Activated CD4-positive, alpha-beta T cell treated with anti-CD3 and anti-CD28 coated beads for 48 hours (primary cell): ENCODE measurements around the gene AUH.
"Not testable (repeated sequence)": the region's sequence is repeated elsewhere in the genome, so short reads cannot be mapped to it uniquely, and the experiment has no call there.

ENCODE experiments used
- DNase-seq: peaks from one replicate; pipeline ENCODE4 v3.0.0-alpha.2; 2020

Gene AUH

DNA sequence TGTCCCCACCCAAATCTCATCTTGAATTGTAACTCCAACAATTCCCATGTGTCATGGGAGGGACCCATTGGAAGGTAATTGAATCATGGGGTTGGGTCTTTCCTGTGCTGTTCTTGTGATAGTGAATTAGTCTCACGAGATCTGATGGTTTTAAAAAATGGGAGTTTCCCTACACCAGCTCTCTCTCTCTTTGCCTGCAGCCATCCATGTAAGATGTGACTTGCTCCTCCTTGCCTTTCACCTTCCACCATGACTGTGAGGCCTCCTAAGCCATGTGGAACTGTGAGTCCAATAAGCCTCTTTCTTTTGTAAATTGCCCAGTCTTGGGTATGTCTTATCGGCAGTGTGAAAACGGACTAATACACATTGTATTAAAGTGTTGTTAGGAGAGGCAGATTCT, 16.3 kb upstream of the AUH start:
- not testable (repeated sequence) for DNase-seq

DNA sequence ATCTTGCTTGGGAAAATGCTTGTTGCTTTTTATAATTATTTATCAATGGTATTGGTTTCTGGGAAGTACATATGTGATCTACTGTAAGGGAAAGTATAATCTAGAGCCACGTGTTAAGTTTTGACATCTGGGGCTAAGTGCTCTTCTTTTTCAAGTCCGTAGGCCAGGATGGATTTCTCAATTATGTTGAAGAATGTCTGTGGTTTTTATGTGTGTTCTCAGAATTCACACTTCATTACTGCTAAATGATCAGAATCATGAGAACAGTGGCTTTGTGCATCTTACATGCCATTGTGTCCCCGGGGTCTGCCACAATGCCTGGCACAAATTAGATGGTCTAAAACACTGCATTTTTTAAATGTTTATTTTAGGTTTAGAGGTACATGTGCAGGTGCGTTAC, 14.5 kb upstream of the AUH start:
- no peak for DNase-seq

DNA sequence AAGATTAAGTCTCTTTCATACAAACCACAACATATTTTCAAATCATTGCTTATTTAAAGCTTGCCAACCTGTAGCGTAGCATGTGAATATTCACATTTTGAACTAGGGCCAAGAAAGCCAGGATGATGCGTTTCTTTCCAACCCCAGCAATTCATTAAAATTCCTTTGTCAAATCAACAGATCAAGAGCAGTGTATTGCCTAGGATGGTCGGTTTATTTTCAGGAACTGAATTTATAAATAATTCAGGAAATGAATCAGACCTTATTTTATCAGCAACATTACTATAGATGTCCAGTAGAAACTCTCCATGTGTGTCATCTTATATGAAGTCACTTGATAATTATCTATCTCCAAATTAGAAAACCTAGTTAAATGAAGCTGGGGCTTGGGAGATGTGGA, 13.2 kb upstream of the AUH start:
- no peak for DNase-seq

DNA sequence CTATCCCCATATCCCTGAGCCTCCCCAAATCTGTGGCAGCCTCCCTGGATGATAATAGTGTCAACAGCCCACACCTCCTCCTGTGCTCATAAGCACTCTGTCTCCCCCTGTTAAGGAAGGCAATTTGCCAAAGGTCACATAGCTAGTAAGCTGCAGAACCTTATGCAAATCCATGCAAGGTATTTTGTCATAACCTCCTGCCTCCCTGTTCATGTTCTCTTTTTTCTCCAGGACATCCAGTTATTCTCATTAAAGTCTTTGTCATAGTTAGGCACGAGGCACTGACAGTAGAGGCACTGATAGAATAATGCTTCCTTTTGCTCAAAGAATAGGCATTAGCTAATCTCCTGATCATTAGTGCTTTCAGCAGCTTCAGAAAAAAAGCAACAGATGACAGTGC, 10.2 kb upstream of the AUH start:
- DNase-seq = no peak

DNA sequence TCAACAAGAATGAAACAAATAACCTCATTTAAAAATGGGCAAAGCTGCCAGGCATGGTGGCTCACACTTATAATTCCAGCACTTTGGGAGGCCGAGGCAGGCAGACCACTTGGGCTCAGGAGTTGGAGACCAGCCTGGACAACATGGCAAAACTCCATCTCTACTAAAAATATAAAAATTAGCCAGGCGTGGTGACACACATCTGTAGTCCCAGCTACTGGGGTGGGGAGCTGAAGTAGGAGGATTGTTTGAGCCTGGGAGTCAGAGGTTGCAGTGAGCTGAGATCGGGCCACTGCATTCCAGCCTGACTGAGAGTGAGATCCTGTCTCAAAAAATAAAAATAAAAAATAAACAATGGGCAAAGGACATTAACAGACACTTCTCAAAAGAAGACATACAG, 8.3 kb upstream of the AUH start:
- DNase-seq = not testable (repeated sequence)

DNA sequence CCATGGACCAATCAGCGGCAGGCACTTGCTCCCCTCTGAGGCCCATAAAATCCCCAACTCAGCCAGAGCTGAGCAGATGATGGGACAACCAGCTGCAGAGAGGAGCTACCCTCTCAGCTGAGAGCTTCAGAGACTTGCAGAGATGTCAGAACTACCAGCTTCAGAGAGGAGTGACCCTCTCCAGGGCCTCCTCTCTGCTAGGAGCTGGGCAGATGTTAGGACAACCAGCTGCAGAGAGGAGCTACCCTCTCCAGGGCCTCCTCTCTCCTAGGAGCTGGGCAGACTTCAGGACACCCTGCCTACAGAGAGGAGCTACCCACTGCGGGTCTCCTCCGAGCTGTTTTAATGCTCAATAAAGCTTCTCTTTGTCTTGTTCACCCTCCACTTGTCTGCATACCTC, 3.0 kb upstream of the AUH start:
- no peak for DNase-seq

DNA sequence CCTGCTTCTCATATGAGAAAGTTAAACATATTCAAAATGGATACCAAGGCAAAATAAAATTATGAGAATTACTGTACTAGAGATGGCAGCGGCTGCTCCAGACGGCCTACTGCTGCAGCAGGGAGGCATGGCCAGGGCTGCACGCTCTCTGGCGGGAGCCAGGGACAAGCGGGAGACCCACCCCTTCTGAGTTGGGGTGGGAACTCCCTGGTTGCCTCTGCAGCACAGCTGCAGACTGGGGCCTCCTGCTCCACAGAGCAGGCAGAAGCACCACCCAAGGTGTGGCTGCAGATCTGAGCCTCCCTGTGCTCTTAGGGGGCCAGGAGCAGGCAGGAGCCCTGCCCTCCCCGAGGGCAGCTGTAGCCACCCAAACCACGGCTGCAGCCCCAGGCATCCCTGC, 2.3 kb upstream of the AUH start:
- no peak for DNase-seq

DNA sequence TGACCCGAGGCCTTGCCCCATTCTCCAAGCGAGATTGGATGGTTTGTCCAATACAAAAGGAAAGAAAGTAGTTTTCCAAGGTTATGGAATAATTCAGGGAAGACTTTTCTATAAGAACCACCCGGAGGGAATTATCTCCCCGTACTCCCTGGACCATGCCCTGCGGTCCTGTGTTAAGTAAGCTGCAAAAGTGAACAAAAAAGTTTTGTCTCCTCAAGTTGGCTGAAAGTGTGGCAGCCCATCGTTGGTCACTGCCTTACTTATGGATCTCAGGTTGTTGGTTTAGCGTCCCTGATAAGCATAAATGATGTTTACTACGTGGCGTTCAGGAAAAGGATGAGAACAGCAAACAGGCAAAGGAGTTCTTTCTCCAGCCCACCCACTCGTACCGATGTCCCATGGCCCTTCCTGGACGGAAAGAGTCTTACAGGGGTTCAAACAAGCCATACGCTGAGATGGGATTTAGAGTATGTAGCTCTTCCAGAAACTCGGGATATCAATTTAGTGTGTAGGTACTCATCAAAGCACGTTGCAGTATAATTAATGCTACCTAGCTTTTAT, 413 bp upstream of the AUH start:
- DNase-seq = no peak

DNA sequence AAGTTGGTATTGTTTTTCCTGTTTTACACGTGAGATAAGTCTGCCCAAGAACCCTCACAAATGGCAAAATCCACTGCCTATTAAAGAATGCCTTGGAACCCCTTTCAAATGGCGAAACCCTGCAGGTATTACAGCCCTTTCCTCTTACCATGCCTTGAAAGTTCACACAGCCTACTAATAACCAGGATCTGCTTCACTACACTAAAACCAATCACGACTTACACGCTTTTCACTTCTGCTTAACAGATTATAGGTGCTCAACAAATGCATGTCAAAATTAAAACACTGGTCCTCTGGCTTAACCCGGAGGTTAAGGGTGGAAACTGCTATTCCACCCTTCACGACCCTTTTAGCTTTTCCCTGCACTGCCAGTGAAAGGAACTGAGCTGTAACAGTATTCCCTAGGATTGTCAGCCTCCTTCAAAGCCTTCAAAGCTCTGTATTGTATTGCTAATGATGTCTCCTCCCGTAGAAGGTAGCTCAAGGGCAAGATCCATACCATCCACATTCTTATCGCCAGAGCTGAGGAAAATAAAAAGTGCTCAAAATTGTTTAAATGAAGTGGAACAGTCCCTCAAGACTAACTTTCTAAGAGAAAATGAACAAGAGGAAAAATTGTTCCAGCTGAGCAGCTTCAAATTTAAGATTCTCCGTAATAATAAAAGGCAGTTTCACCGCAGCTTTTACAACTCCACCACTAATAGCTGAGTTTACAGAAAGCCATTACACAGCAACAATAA, 997 bp downstream of the AUH start:
- no peak for DNase-seq

DNA sequence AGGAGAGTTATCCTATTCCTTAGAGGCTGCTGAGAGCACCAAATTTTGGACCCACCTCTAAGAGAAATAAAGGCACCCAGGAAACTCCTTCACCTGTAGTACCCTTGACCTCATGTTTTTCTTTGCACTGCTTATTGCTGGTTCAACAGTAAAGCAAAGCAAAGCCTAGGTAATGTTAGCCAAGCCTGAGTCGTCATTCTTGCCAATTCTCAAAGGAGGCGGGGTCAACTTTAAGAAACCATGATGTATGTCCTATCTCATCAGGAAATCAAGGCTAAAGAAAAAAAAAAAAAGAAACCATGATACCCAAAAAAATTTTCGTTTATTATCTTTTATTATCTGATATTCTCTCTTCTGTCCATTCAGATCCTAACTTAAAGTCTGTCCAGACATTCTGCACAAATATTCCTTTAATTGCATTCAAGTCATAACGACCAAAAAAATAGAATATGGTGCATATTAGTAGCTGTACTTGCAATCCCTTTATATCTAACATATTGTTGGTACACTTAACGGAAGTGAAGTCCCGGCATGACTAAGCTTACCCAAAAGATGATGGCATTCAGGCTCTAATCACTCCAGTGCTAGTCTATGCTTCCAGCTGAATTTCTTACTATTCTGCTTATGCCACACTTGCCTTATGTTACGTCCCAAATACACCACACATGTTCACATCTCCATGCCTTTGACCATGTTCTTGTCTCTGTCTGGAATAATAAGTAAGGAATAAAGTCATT, 1.8 kb downstream of the AUH start:
- peak; percentile 40 for DNase-seq

DNA sequence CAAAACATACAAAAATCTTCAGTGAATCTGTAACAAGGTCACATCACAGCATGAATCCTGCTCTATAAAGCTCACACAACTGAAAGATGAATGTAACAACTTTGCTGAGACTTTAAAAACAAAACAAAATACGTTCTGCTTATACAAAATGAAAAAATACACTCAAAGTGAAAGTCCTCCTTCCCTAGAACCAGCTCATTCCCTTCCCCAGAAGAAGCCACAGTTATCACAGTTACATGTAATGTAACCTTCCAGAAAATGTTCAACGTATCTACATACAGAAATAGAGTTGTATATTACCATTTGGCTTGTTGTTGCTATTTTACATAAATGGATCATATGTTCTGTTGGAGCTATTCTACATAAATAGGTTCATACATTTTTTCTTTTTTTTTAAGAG, 2.6 kb downstream of the AUH start:
- no peak for DNase-seq

DNA sequence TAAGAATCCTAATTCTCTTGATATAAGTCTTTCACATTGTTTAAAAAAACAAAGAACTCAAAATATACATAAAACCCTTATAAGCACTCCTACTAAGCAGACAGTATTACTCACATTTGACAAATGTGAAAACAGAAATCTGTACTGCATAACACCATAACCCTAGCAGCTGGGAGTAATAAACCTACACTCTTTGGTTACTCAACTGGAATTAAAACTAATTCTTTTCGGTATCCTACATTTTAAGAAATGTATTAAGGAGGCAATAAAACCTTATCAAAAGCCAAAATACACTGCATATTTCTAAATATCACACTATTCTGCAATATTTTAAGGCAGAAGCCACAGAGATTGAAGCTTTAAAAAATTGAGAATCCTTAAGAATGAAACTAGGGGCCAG, 6.8 kb downstream of the AUH start:
- no peak for DNase-seq

DNA sequence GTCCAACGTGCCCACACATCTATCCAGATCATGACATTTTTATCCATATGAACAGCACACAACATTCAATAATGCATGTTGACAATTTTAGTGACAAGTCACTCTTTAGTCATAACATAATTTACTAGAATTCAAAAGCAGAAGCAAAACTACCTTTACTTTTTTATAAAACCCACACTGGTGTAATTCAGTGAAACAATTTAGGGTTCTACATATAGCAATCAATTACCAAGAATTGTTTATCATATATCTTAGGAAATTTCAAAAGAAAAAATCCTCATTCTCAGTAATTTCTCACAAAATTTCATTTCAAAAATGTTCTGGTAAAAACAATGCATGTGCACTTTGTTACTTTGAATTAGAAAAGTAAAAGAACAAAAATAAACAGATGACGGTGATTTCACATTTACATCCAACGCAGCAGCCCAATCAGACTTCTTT, 12.6 kb downstream of the AUH start:
- no peak for DNase-seq

DNA sequence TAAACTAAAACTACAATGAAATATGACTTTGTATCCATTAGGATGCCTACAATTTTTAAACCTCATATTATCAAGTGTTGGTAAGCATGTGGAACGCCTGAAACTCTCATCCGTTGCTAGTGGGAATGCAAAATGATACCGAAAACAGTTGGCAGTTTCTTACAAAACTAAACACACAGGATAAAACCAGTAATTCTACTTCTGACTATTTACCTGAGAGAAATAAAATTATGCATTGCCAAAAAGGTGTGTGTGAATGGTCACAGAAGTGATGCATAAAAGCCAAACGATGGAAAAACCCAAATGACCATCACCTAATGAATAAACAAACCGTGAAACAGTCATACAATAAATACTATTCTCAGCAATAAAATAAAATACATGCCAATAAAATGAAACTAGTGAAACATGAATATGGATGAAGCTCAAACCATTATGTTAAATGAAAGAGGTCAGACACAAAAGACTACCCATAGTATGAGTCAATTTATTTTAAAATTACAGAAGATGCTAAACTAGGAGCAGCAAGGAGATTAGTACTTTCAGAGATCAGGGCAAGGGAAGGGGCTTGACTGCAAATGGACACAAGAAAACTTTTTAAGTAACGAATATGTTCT, 13.4 kb downstream of the AUH start:
- DNase-seq = no peak

DNA sequence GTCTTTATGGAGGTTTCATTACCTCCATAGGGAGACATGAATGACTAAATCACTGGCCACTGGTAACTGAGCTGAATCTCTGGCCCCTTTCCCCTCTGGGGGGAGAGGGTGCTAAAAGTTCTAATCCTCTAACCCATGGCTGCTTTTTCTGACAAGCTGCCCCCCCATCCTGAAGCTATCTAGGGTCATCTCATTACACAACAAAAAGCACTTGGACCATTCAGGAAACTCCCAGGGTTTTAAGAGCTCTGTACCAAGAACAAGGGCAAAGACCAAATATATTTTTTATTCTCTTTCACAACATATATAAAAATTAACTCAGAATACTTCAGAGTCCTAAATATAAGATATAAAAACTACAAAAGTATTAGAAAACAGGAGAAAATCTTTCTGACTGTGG, 14.3 kb downstream of the AUH start:
- no peak for DNase-seq

DNA sequence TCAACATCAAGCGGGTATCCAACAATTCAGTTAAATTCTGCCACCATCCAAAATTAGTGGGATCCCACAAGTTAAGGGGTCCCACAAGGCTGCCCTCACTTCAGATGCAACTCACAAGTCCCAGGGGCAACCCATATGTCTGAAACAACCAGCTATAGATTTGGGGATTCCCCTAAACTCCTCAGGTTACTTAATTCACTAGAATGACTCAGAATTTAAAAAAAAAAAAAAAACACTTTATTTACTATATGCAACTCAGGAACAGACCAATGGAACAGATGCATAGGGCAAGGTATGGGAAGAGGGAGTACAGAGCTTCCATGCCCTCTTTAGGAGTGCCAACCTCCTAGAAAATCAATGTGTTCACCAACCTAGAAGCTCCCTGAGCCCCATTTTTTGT, 15.1 kb downstream of the AUH start:
- DNase-seq = no peak

DNA sequence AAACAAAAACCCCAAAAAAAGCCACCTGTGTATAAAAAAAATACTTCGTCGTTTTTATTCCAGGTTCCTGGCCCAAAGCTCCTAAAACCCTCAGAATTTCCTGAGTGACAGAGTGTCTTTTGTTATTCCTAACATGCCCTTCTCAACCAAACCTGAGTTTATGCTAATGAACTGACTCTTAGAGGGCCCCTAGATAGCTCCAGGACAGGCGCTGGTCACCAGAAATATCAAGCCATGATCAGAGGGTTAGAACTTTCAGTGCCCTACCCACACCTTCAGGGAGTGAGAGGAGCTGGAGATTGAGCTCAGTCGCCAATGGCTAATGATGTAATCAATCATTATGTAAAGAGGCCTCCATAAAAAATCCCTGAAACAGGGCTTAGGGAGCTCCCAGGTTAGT, 15.7 kb downstream of the AUH start:
- no peak for DNase-seq

DNA sequence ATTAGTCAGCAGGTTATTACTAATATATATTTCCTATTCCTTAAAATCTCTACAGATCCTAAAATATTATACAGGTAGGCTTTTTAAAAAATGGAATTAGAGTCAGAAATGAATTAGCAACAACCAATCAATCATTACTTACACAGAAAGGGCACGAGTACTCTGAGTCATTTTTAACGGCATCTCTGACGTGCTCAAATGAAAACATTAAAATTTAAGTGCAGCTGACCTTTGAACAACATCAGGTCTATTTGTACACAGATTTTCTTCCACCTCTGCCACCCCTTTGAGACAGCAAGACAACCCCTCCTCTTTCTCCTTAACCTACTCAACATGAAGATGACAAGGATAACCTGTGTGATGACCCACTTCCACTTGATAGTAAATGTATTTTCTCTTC, 19.1 kb downstream of the AUH start:
- no peak for DNase-seq

DNA sequence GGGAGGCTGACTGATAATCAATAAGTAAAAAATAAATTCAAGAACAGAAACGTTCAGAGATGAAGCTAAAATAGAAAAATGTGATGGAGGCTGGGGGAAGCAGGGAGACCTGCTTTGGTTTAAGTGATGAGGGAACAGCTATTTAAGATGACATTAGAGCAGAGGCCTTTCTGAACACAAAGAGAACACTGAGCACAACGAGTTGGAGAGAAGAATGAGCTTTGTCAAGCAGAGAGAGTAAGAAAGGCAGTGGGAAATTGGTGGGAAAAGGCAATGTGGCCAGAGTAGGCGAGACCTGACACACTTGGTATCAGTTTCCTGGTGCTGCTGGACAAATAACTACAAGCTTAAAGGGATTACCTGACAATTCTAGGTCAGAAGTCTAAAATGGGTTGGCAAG, 20.0 kb downstream of the AUH start:
- no peak for DNase-seq

DNA sequence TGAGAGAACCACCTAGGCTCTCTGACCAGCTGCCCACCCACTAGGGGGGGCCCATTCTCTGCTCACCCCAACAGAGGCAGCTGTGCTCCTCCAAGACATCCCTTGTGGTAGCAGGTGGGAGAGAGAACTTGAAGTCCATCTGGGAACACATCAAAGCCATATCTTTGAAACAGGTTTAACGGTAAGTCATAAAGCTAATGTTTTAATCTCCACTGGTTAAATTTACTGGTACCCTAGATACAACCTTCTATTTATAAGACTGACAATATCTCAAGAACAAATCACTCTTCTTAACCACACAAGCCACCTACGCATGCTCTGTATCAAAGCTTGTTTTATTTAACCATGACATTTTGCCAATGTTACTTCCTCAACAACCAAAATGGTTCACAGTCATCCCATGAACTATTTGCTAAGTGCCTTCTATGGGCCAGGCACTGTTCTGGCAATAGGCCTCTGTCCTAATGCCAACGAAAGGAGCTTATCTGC, 20.4 kb downstream of the AUH start:
- no peak for DNase-seq

DNA sequence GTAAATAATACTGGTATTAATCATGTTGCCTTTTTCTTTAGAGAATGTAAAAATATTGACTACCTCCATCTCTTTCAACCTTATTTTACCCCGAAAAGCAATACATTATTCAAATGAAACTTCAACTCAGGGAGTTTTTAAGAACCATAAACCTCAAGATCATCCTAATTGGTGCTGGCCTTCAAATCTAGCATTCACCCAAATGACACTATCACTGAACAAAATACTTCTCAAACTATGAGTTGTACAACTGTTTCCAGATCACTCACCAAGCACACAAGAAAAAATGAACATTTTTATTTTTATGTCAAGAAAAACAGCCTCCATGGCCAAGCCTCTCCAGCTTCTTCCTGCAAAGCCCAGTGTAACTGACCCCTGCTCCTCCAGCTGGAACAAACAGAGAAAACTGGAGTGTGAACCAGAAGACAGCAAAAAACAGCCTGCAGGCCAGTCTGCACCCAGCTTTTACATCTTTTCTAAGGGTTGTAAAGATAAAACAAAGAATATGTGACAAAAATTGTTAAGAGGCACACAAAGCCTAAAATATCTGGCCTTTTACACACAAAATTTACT, 21.2 kb downstream of the AUH start:
- DNase-seq = no peak

DNA sequence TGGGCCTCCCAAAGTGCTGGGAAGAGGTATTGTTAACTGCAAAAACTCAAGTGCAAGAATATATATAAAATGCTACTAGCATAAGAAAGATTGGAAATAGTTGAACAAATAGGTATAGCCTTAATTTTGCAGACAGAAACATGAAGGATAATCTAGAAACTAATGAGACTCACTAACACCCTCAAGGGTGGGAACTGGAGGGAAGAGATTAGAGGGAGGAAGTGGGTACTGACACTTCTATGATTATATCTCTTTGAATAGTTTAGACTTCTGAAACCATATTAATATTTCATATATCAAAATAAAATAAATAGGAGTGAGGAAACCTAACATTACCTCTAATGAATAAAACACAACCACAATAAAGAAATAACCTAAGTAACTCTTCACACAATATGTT, 23.0 kb downstream of the AUH start:
- no peak for DNase-seq

DNA sequence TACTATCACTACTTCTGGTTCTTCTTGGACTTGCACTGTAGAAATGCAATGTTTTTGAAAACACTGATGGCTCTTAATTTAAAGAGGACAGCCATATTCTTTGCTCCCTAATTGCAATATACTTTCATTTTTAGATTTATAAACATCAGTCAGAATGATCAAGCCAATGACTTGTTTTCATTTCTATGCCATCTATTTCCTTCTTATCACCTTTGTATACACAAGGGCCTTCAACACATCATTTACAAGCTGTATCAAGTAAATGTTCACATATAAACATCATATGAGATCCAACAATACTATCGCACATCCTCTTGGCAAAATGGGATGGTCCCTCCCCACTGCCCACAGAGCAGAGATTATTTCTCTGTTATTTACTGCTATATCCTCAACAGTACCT, 24.9 kb downstream of the AUH start:
- no peak for DNase-seq

DNA sequence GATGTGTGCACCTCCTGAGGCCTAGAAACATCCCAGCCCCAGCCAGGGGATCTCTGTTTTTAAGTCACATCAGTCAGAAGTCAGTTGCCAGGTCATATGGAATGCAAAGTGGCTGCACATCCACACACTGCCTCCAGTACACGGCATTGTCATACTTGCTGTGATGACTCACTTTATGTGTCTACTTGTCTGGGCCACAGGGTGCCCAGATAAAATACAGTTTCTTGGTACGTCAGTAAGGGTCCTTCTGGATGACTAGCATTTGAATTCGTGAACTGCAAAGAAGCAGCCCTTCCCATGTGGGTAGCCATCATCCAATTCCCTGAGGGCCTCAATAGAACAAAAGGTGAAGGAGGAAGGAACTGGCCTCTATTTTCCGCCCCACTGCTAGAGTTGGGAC, 27.7 kb downstream of the AUH start:
- peak; percentile 30 for DNase-seq
